GM03348 (cell line): Measurements from ENCODE around the gene MYO10.
"Not testable (repeated sequence)": the region's sequence is repeated elsewhere in the genome, so short reads cannot be mapped to it uniquely, and the experiment has no call there.

Source experiments
- DNase-seq: peaks from one replicate; pipeline ENCODE4 v3.0.0; 2012; ENCODE audit warnings: low spot score

MYO10 gene

GRCh38 chr5:16740066-16740810 is 195.8 kb downstream of the MYO10 start:
- no peak for DNase-seq

- not testable (repeated sequence) for DNase-seq
Observed at GRCh38 chr5:16738393-16738792, 197.7 kb downstream of the MYO10 start.

- no peak for DNase-seq
Observed at GRCh38 chr5:16737620-16738364, 198.3 kb downstream of the MYO10 start.

- no peak for DNase-seq
Observed at GRCh38 chr5:16737209-16737608, 198.9 kb downstream of the MYO10 start.

- DNase-seq: peak; percentile 64
Observed at GRCh38 chr5:16736158-16736995, 199.7 kb downstream of the MYO10 start.

GRCh38 chr5:16735101-16736060 is 200.7 kb downstream of the MYO10 start:
- peak; percentile 27 for DNase-seq

- no peak for DNase-seq
Observed at GRCh38 chr5:16733331-16734006, 202.6 kb downstream of the MYO10 start.

GRCh38 chr5:16732356-16732755 is 203.7 kb downstream of the MYO10 start:
- DNase-seq: no peak

- DNase-seq: no peak
Observed at GRCh38 chr5:16727755-16728325, 208.2 kb downstream of the MYO10 start.

GRCh38 chr5:16726538-16726946 is 209.5 kb downstream of the MYO10 start:
- no peak for DNase-seq

- no peak for DNase-seq
Observed at GRCh38 chr5:16725575-16725974, 210.5 kb downstream of the MYO10 start.

- no peak for DNase-seq
Observed at GRCh38 chr5:16723821-16724220, 212.3 kb downstream of the MYO10 start.

- DNase-seq: no peak
Observed at GRCh38 chr5:16722097-16722495, 214.0 kb downstream of the MYO10 start.

- DNase-seq: no peak
Observed at GRCh38 chr5:16721151-16722096, 214.7 kb downstream of the MYO10 start.

GRCh38 chr5:16718036-16718435 is 218.1 kb downstream of the MYO10 start:
- not testable (repeated sequence) for DNase-seq

- peak; percentile 87 for DNase-seq
Observed at GRCh38 chr5:16713386-16713928, 222.6 kb downstream of the MYO10 start.

- DNase-seq: no peak
Observed at GRCh38 chr5:16712620-16713019, 223.5 kb downstream of the MYO10 start.

GRCh38 chr5:16712178-16712577 is 223.9 kb downstream of the MYO10 start:
- DNase-seq: no peak
